TTC549 (cell line): ENCODE measurements around the gene MCRS1.

ENCODE experiments used
- FAIRE-seq: peaks from 2 replicates; lab custom pipeline; 2012; peaks lifted over from hg19 to GRCh38; lab: Jason Lieb, UNC

The MCRS1 gene

DNA sequence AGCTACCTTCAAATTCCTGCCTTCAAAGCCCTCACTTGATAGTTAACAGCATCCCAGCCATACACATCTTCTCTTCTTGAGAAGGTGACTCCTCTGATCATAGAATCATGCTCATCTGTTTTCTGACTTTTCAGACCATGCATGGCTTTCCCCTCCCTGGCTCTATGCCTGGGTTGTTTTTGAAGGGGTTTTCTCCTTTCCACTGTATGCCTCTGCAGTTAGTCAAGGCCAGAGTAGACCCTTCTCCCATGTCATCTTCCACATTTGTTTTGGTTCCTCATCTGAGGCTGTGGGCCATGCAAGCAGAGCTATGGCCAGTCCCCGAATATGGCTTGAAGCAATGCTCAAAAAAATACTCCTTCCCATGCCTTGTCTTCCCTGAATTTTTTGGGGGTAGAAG, 14.3 kb upstream of the MCRS1 start:
- no peak for FAIRE-seq

DNA sequence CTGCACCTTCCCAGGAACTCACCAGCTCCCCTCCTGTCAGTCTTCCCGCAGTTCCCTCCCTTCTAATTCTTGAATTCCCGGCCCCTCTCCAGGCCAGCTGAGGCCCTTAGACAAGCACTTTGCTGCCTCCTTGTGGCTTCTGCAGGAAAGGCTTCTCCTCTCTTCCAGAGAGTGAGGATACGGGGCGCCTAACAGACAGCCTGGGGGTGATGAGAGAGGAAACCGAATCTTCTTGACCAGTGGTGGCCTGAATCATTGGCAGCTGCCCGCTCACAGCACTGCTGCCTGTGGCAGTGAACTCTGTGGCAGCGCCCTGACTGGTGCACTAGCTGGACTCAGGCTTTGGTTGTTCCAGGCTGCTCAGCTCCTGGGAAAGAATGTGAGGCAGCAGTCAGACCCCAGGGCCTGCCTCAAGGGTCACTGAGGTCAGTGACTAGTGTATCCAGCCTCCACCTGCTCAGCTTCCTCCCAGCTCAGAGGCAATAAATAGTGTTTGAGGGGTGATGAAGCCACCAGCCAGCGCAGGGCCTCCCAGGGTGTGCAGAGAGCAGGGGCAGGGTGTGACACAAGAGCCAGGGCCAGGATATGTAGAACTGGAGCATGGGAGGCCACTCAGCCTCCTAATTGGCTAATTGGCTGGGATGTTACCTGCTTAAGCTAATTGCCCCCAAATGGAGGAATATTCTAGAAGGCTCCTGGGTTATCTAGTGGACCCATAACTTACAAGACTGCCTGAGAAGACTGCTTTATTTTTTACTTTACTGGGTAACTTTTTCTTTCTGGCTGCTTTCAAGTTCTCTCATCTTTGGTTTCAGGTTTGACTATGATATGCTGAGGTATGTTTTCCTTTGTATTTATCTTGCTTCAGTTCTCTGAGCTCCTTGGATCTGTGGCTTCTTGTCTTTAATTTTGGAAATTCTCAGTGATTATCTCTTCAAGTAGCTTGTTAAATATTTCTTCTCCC, 12.9 kb upstream of the MCRS1 start:
- no peak for FAIRE-seq

DNA sequence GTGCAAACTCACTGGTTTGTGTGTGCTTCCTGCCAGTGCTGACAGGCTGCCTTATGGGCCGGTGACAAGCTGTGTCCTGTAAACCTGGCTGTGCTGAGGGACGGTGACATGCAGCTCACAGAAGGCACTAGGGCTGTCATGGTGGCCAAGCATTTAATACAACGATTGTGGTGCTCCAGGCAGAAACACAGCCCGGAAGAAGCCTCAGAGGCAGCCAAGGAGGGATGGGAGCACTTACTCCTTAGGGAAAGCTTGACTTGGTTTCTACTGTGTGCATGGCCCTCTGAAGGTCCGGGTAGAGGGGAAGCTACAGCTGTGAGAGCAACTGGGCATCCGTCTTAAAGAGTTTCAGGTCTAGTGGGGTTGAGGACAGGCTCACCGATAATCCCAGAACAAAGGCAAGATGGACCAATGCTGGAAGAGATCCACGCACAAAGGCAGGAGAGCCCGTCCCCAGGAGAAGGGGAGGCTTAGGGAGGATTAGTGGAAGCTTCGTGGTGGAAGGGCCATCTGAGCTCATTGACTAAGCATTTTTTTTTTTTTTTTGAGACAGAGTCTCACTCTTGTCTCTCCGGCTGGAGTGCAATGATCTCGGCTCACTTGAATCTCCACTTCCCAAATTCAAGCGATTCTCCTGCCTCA, 10.7 kb upstream of the MCRS1 start:
- no peak for FAIRE-seq

DNA sequence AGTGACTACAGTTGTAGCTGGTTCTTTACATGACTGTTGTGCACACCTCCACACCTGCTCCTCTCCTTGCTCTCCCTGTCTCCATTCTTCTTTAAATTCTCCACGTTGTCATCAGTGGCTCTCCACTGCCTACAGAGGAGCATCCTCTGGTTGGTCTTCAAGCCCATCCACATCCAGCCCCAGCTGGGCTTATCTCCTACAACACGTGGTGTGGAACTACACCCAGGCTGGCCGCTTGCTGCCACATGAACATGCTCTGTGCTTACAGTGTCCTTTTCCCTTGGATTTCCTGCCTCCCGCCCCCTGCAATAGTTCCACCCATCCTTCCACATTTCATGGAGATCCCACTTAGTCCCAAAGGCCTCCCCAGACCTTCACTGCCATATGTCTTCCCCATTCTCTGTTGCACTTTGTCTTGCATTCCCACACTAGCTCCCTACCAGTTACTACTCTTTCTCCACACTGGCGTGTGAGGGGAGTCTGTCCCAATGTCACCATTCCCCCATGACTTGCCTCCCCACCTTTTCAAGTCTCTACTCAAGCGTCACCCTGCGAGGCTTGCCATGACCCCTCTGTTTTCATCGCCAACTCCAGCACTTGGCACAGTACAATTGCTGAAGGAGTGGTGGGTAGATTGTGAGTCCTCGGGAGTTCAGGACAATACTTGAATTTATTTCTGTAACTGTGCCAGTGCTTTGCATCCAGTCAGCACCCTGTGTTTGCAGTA, 9.8 kb upstream of the MCRS1 start:
- FAIRE-seq = no peak

DNA sequence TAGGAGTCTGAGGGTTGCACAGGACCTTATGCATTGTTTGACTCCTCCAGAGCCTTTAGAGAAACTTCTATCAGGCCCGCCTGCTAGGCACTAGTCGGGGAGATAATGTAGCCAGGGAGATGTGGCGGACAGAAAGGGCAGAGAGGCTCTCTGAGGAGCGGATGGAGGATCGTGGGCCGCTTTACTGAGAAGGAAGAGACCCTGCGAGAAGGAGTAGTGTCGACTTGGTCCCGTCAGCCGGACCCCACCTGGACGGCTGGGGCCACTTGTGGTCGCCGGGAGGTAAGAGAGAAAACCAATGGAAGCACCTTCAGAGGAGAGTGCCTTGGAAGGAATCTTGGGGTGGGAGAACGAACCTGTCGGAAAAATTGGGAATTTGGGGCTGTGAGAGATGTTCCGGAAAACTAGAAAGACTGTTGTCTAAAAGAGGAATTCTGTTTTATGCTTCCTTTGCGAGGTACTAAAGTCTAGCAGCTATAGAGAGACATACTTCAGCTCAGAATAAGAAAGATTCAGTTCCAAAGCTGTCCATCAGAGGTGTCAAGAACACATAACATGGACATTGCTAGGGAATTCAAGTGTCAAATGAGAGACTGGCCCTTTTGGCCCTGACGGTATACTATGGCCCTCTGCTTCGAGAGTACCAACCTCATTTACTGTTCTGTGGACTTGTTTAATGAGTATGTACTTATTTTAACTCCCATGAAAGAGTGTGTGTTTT, 660 bp upstream of the MCRS1 start:
- no peak for FAIRE-seq

DNA sequence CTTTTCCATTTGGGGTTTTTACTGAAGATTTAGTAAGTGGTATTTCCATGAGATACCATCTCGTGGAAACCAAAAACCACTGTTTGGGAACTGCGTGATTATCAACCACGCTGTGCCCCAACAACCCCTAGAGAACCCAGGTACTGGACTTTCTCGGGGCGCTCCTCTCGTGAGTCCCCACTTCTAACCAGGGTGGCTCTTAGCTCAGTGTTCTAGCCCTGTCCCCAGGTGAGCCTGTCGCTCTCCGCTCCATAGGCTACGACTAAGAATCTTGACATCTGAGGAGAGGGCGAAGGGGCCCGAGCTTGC, 686 bp downstream of the MCRS1 start:
- no peak for FAIRE-seq

DNA sequence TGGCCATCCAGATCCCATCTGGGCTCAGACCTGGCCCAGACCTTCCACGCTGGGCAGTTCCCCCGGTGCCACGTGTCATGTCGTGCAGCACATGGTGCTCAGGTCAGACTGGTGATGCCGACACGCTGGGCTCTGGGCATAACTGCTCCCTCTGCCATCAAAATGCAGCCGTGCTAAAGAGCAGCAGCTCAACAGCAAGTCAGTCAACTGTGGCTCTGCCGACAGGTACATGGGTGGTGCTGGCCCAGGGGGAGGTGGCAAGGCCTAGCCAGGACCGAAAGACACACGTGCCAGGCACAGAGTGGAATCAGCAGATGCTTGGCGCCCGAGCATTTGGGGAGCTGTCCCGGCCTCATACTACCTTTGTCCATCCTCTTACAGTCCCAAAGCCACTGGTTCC, 1.6 kb downstream of the MCRS1 start:
- FAIRE-seq = no peak

DNA sequence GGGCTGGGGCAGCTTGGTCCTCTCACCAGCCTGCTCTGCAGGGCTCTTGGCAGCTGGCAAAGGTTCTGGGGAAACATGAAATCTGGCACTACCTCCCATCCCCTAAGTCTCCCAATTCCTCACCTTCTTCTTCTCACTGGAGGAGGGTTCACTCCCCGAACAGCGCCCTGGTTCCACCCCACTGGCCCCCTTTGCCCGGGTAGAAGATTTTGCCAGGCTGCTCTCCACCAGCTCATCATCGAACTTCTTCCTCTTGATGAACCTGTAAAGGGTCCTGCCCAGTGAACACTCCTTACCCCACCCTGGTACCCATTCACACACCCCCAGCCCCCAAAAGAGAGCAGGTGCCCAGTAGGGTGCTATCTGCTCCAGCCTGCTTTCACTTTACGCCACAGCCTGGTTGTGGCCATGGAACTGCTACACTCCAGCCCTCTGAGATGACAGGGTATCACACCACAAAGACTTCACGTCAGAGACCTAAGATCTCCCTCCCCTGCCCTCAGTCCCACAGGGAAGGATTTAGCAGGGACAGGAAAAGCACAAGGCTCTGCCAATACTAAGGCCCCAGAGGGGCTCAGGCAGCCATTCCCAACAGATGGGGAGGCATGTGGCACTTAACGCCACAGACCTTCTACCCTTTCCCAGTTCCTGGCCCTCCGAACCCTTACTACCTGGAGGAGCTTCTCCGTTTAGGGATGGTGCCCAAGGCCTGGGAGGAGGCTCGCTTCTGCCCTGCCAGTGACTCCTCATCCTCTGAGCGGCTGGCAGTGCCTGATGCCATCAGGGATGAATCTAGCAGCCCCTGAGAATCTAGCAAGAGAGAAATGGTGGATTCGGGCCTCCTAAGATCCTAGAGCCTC, 2.3 kb downstream of the MCRS1 start:
- no peak for FAIRE-seq

DNA sequence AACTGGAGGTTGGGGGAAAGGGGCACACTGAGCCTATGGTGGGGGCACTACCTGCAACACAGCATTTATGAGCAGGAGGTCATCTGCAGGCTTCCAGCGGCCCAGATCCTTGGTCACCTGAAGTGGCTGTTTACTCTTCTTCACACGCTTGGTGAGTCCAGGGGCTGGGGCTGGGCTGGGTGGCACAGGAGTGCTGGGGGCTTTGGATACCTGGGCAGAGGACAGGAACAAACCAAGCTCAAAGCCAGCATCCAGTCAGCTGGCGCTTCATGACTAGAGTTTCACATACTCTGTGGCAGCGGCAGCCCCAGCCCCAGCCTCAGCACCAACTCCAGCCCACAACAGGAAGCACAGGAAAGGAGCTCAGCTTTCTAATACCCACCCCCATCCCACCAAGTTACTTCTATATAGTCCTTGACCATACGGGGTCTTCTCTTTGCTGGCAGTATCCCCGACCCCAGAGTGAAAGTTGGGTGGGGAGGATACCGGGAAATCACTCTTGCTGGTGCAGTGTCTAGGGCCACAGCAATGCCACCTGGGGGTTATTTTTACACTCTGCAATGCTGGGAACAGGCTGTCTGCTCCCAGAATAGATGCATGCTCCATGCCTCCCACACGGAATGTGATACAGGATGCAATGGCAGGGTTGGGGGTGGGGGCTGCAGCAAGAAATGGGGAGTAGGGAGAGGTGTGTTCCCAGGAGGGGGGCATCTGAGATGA, 3.1 kb downstream of the MCRS1 start:
- FAIRE-seq = no peak

DNA sequence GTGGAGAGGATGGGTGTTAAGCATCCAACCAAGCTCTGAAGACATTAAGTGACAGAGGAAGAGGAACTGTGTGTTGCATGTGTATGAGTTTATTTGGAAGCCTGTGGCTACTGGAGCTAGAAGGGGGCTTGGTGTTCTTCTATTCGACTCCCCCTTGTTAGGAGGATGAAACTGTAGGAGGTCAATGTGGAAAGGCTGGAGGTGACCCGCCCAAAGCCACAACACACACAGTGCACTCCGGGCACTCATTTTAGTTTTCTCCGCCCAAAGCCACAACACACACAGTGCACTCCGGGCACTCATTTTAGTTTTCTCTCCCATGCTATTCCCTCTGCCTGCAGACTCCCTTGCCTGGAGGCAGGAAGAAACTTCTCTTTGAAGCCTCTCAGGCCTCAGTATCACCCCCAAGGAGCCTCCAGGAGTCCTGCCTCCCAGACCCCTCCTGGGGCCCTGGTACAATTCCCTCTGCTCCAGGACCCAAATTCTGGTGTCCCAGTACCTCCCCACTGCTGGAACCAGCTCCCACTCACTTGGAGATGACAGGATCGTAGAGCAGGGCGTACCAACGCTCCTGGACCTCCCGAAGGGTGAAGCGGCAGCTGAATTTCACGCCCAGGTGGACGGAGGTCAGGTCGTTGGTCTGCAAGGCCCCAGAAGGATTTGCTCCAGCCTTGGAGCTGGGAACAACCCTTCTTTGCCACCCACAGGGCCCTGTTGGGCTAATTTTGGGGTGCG, 3.8 kb downstream of the MCRS1 start:
- FAIRE-seq = no peak

DNA sequence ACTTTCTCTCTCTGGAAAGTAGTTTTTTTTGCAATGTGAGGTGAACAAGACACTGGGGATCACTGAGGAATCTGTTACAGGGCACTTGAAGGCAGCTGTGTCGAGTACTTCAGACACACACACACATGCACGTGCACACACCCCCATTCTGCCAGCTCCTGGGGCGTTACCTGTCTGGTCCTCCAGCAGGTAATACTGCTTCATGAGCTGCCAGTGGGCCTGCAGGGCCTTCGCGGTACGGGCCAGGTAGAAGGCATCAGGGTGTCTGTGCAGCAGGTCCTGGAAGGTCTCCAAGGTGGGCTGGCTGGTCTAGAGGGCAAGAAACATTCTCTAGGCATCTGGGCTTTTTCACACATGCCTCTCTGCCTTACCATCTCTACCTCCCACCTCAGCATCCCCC, 5.1 kb downstream of the MCRS1 start:
- no peak for FAIRE-seq

DNA sequence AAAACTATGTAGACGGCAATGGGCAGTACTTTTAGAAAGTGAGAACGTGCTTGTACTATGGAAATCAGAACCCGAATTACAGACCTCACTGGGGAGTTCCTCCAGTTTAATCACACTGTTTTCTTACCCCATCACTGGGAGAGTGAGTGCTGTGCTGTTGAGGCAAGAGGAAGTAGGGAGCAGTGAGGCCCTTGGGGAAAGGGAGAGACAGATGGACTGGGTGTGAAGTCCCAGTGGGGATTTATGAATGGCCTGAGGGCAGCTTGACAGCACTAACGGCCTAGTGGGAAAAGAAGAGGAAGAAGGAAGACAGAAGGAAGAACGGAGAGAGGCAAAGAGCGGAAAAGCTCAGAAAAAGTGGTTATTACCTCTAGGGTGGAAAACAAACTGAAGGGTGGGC, 5.7 kb downstream of the MCRS1 start:
- FAIRE-seq = no peak

DNA sequence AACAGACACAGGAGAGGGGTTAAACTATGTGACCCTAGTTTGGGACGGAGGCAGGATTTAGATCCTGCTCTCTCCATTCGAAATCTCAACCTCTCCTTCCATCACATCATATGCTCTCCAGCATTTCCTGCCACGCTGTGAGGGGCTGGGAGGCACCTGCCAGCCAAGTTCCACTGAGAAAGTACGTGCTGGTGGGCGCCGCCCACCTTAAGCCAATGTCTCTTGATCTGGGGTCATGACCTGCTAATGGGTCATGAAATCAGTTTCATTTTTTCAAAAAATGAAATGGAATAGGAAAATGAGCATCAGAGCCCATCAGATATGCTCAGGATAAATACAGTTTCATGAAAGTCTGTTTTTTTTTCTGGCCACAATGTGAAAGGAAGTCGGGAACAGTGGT, 7.2 kb downstream of the MCRS1 start:
- no peak for FAIRE-seq

DNA sequence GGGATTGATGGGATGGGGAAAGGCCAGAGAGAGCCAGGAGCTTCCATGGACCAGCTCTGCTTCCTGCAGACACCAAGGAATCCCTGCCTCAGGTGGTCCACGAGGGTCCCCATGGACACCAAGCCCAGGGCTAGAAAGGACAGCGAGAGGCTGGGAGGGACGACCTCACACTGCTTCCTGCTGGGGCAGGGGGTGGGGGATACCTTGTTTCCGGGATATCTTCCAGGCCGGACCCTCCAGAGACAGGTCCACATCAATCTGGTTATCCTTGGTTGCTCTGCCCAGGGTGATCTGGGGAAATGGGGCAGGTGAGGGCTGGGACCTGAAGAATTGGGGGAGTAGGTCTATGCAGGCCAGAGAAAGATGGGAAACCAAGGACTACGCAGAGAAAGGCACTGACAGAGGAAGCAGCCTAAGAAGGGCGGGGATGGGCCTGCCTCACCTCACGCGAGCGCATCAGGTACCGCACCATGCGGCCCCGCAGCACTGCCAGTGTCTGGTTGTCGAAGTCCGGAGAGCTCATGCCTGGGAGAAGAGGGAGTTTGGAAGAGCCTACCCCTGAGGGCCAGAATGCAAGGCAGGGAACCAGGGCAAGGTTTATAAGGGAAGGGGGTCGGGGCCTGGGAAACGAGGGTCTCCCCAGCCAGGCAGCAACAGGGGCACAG, 8.8 kb downstream of the MCRS1 start:
- no peak for FAIRE-seq

DNA sequence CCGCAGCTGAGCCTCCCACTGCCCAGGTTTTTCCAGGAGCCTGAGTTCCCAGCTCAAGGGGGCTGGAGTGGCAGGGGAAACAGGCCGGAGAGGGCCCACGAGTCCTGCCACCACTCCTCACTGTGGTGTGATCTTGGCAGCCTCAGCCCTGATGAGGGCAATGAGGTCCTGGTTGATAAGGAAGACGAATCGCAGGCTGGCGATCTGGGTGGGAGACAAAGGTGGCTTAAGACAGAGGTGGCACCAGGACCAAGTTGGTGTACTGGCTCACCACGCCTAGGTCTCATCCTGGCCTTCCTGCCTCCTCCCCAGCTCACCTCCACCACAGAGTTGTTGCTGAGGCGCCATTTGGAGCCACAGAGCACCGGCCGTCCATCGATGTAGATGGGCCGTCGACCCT, 9.4 kb downstream of the MCRS1 start:
- no peak for FAIRE-seq

DNA sequence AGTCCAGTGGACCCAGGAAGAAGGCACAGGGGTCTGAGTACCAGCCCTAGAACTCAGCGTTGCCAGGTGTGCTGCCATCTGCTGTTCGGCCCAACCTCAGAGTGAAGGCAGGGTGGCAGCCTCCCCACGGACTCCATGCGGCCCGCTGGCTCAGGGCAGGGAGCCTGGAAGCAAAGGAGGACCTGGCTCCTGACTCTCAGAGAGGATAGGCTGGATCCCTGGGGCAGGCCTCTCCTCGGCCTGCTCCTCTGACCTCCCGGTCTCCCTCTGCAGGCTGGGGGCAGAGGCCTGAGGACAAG, 10.1 kb downstream of the MCRS1 start:
- no peak for FAIRE-seq

DNA sequence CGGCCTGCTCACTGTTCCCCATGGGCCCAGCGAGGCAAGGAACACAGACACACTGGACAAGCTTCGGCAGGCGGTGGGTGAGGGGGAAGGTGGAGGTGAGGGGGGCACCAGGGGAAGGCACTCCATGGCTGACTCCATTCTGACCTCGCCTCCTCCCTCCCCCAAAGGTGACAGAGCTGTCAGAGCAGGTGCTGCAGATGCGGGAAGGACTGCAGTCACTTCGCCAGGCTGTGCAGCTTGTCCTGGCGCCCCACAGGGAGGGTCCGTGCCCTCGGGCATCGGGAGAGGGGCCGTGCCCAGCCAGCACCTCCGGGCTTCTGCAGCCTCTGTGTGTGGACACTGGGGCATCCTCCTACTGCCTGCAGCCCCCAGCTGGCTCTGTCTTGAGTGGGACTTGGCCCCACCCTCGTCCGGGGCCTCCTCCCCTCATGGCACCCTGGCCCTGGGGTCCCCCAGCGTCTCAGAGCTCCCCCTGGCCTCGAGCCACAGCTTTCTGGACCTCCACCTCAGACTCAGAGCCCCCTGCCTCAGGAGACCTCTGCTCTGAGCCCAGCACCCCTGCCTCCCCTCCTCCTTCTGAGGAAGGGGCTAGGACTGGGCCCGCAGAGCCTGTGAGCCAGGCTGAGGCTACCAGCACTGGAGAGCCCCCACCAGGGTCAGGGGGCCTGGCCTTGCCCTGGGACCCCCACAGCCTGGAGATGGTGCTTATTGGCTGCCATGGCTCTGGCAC, 10.6 kb downstream of the MCRS1 start:
- FAIRE-seq = no peak

DNA sequence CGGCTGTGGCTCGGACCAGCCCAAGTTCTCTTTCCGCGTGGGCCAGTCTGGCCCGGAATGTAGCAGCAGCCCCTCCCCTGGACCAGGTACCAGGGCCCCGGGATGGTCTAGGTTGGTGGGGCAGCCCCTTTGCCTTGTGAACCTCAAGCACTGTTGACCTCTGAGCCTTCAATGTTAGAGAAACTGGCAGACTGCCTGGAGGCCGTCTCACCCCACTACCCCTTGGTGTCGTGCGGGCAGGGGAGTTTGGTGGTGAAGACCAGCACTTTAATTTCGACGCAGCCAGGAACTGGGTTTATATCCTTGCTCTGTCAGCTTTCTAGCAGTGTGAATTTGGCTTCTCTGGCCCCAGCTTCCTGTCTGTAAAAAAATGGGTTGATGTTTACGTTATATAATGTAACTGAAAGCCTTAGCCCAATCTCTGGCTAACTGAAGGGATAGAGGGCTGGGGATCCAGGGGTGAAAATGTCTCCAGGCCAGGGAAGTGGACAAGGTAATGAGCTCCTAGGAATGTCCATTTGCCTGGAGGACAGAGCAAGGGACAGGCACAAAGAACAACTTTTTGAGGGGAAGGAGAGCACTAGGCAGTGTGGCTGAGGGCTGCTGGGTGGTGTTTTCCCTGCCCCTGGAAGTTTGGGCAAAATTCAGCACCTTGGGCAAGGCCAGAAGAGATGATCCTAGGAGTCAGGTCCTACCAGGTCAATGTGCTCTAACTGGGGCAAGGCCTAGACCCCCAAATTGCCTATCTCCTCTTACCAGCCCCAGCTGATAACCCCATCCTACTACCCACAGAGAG, 11.4 kb downstream of the MCRS1 start:
- no peak for FAIRE-seq
